Upper lobe of left lung (tissue), 4 donors: ENCODE results near the gene ASPA.

ENCODE experiments used
- POLR2A ChIP-seq, 4 donors: fragments of 450-650 bp; IDR thresholded peaks; one replicate each; pipeline ENCODE4 v1.5.1; 2016 to 2017; ENCODE audit warnings: antibody characterized with exemption in 4 of 4, mild to moderate bottlenecking in 2 of 4
- POLR2AphosphoS5 ChIP-seq, 2 donors: sonication (generic); formaldehyde crosslinking; IDR thresholded peaks; one replicate each; pipeline ENCODE4 v1.5.1; 2017; ENCODE audit warnings: antibody characterized with exemption in 2 of 2
- TF ChIP-seq, protein P1 (sequence below), 6 experiments: fragments of 450-650 bp in 4 of 6; fragments of 200-600 bp in 2 of 6; sonication (generic) in 2 of 6; IDR thresholded peaks; one replicate each; pipeline ENCODE4 v1.5.1; 2016 to 2019; ENCODE audit warnings: antibody characterized with exemption in 6 of 6

DNA sequence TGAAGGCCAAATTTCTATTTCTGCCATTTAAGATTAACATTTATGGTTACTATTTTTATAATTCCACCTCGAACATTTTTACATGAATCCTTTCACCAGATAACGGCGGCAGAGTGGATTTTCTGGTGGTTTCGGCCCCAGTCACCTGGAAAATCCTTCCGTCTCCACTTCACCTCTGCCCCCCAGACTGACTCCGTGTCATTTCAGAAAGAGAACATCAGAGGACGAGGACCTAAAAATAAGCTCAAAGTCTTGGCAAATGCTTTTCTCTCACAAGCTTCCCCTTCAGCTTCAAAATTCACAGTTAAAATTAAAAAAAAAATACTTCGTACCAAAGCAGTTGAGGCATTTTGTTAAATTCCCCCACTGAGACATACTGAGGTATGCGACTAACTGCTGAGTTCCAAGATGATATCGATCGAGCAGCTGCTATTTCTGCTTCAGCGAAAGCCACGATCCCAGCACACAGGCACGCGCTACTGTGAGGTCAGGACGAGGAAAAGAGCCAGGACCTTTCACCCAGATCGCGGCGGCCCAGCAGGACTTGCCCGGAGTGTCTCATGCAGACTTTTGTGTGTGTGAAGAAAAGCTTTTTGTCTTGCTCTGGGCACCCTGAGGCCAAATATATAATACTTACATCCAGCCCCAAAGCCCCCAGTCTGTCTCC, 36.8 kb downstream of the ASPA start:
- TF ChIP-seq, protein P1, sequence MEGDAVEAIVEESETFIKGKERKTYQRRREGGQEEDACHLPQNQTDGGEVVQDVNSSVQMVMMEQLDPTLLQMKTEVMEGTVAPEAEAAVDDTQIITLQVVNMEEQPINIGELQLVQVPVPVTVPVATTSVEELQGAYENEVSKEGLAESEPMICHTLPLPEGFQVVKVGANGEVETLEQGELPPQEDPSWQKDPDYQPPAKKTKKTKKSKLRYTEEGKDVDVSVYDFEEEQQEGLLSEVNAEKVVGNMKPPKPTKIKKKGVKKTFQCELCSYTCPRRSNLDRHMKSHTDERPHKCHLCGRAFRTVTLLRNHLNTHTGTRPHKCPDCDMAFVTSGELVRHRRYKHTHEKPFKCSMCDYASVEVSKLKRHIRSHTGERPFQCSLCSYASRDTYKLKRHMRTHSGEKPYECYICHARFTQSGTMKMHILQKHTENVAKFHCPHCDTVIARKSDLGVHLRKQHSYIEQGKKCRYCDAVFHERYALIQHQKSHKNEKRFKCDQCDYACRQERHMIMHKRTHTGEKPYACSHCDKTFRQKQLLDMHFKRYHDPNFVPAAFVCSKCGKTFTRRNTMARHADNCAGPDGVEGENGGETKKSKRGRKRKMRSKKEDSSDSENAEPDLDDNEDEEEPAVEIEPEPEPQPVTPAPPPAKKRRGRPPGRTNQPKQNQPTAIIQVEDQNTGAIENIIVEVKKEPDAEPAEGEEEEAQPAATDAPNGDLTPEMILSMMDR (IDR thresholded peaks at IDR 0.05), result no peak
- no peak for TF ChIP-seq POLR2A (IDR thresholded peaks at IDR 0.05)
- TF ChIP-seq POLR2AphosphoS5 (IDR thresholded peaks at IDR 0.05), result no peak
